K562 (cell line): ENCODE results near the gene PRDX4. TPM values are rescaled to one million over a fixed set of nuclear protein-coding genes. Genes with fewer than 3 reads are reported as not detected.

Experiments used
- ATAC-seq: fragments of 200-7000 bp; cut with Tn5 transposase; 3 replicates; pipeline ENCODE4 v1.9.1; 2020; ENCODE audit warnings: moderate library complexity
- BruUV-seq: library from RNA; stranded (reverse); fragments of 400-500 nt; replicated peaks from 2 replicates; lab custom pipeline; 2021; lab: Mats Ljungman, UMichigan
- CTCF ChIA-PET: fragments of 300-600 bp; formaldehyde crosslinking; extraction: SDS; loops from one replicate; lab custom pipeline; 2021; ENCODE audit warnings: low intra/inter-chr PET ratio; lab: Yijun Ruan, JAX
- POLR2A ChIA-PET: fragments of 300-600, 350-650 bp; sonication (Branson Sonifier 250); formaldehyde crosslinking; extraction: SDS; loops from one replicate; lab custom pipeline; 2021; ENCODE audit warnings: antibody characterized with exemption, inconsistent platforms; lab: Yijun Ruan, JAX
- DNase-seq, 4 experiments: peaks; one replicate each; pipeline versions ENCODE4 v3.0.0 to v3.0.0-alpha.2; 2011 to 2018; ENCODE audit warnings: low spot score in 3 of 4, mixed read lengths in 3 of 4; ENCODE audit errors: extremely low read depth in 1 of 4
- FAIRE-seq: peaks from 2 replicates; lab custom pipeline; 2011; peaks lifted over from hg19 to GRCh38; lab: Jason Lieb, UNC
- H2AFZ ChIP-seq: 2 replicates; pipeline ENCODE4 v1.6.0; 2011; ENCODE audit warnings: low read depth, low read length, control low read depth, inconsistent platforms
- H3K27ac ChIP-seq: fragments of 200-600 bp; 3 replicates; pipeline ENCODE4 v1.8.0; 2011; ENCODE audit warnings: low read depth, mild to moderate bottlenecking, control low read depth, inconsistent platforms, low read length, moderate library complexity, mixed read lengths; ENCODE audit errors: extremely low read depth
- H3K27me3 ChIP-seq, 2 experiments: fragments of 300-600 bp in 1 of 2; 2 replicates in 1 of 2; 3 replicates in 1 of 2; pipeline versions ENCODE4 v1.6.0 to v1.8.0; 2011; ENCODE audit warnings: inconsistent platforms in 2 of 2, low read length in 2 of 2, mild to moderate bottlenecking in 1 of 2, mixed read lengths in 1 of 2, moderate library complexity in 1 of 2; ENCODE audit not compliant: control insufficient read depth in 2 of 2, insufficient read depth in 2 of 2
- H3K36me3 ChIP-seq: fragments of 300-600 bp; 3 replicates; pipeline ENCODE4 v1.8.0; 2011; ENCODE audit warnings: mild to moderate bottlenecking, low read length, inconsistent platforms; ENCODE audit not compliant: control insufficient read depth, insufficient read depth
- H3K4me1 ChIP-seq, 2 experiments: fragments of 200-600 bp in 1 of 2; replicated peaks in 1 of 2; 2 replicates in 1 of 2; 3 replicates in 1 of 2; pipeline versions ENCODE4 v1.5.1 to v1.8.0; 2011; ENCODE audit warnings: inconsistent platforms in 2 of 2, low read length in 2 of 2, mild to moderate bottlenecking in 1 of 2, mixed read lengths in 1 of 2, moderate library complexity in 1 of 2; ENCODE audit not compliant: control insufficient read depth in 2 of 2, insufficient read depth in 2 of 2
- H3K4me2 ChIP-seq: 2 replicates; pipeline ENCODE4 v1.6.1; 2011; ENCODE audit warnings: low read length, control low read depth, inconsistent platforms, mixed read lengths; ENCODE audit not compliant: insufficient read depth
- H3K4me3 ChIP-seq: fragments of 200-600 bp; sonication (generic), shearing (Covaris generic); 2 replicates; pipeline ENCODE4 v1.5.1; 2016; ENCODE audit warnings: control low read depth, inconsistent platforms
- H3K79me2 ChIP-seq: fragments of 200-600 bp; 3 replicates; pipeline ENCODE4 v1.8.0; 2011; ENCODE audit warnings: low read length, inconsistent platforms; ENCODE audit not compliant: control insufficient read depth, insufficient read depth
- H3K9ac ChIP-seq, 2 experiments: 2 replicates each; pipeline versions ENCODE4 v1.6.0 to v1.6.1; 2011; ENCODE audit warnings: low read depth in 2 of 2, low read length in 2 of 2, control low read depth in 1 of 2, inconsistent platforms in 1 of 2, mild to moderate bottlenecking in 1 of 2, mixed read lengths in 1 of 2; ENCODE audit not compliant: insufficient read depth in 1 of 2
- H3K9me1 ChIP-seq: one replicate; pipeline ENCODE4 v1.6.0; 2011; ENCODE audit warnings: inconsistent platforms, mild to moderate bottlenecking, low read length, moderate library complexity; ENCODE audit not compliant: control insufficient read depth, insufficient read depth
- H3K9me3 ChIP-seq: replicated peaks from 2 replicates; pipeline ENCODE4 v1.5.1; 2011; ENCODE audit warnings: low read depth, low read length, inconsistent platforms; ENCODE audit not compliant: control insufficient read depth, insufficient read depth
- H4K20me1 ChIP-seq: replicated peaks from 2 replicates; pipeline ENCODE4 v1.6.1; 2011; ENCODE audit warnings: low read length, inconsistent platforms, mixed read lengths; ENCODE audit not compliant: control insufficient read depth, insufficient read depth
- ARID1B ChIP-seq: fragments of 450-650 bp; IDR thresholded peaks from 2 replicates; pipeline ENCODE4 v1.6.1; 2016; ENCODE audit warnings: antibody characterized with exemption, mild to moderate bottlenecking, inconsistent platforms
- CBFA2T3 ChIP-seq: fragments of 450-650 bp; IDR thresholded peaks from 2 replicates; pipeline ENCODE4 v1.6.1; 2017
- CC2D1A ChIP-seq: fragments of 450-650 bp; IDR thresholded peaks from 2 replicates; pipeline ENCODE4 v1.6.1; 2017; ENCODE audit warnings: mild to moderate bottlenecking
- CREM ChIP-seq: IDR thresholded peaks from 2 replicates; pipeline ENCODE4 v1.6.1; 2014; ENCODE audit warnings: antibody characterized with exemption, low read depth
- CTCF ChIP-seq, 3 experiments: IDR thresholded peaks in 2 of 3; conservative IDR thresholded peaks in 1 of 3; 2 replicates each; pipeline ENCODE4 v1.5.1; 2011 to 2012; ENCODE audit warnings: low read length in 3 of 3, mild to moderate bottlenecking in 3 of 3, control low read depth in 2 of 3, improper control_type of control experiment in 1 of 3, inconsistent platforms in 1 of 3, low read depth in 1 of 3, mixed read lengths in 1 of 3, moderate library complexity in 1 of 3; ENCODE audit not compliant: insufficient read depth in 2 of 3
- DPF2 ChIP-seq: fragments of 450-650 bp; IDR thresholded peaks from 2 replicates; pipeline ENCODE4 v1.6.1; 2016
- EP300 ChIP-seq: IDR thresholded peaks from 2 replicates; pipeline ENCODE4 v1.6.1; 2012; ENCODE audit warnings: low read length, improper control_type of control experiment
- MAZ ChIP-seq, 2 experiments: fragments of 450-650 bp in 1 of 2; sonication (generic) in 1 of 2; formaldehyde crosslinking; IDR thresholded peaks in 1 of 2; conservative IDR thresholded peaks in 1 of 2; 2 replicates each; pipeline versions ENCODE4 v1.4.0 to v1.5.0; 2020; ENCODE audit warnings: mild to moderate bottlenecking in 1 of 2, missing genetic modification reagents in 1 of 2
- MTA3 ChIP-seq: fragments of 450-650 bp; formaldehyde crosslinking; IDR thresholded peaks from 2 replicates; pipeline ENCODE4 v1.6.1; 2017; ENCODE audit warnings: mild to moderate bottlenecking, borderline replicate concordance
- NCOR1 ChIP-seq: fragments of 450-650 bp; IDR thresholded peaks from 2 replicates; pipeline ENCODE4 v1.6.1; 2016; ENCODE audit warnings: mild to moderate bottlenecking, moderate library complexity
- NFIC ChIP-seq: fragments of 450-650 bp; IDR thresholded peaks from 2 replicates; pipeline ENCODE4 v1.6.1; 2017; ENCODE audit warnings: mild to moderate bottlenecking, inconsistent platforms
- PML ChIP-seq: IDR thresholded peaks from 2 replicates; pipeline ENCODE4 v1.6.1; 2012; ENCODE audit warnings: low read length, inconsistent platforms
- POLR2AphosphoS5 ChIP-seq: IDR thresholded peaks from 2 replicates; pipeline ENCODE4 v1.6.1; 2011; ENCODE audit warnings: mild to moderate bottlenecking, low read depth, low read length, moderate library complexity; ENCODE audit not compliant: control insufficient read depth, insufficient read depth
- PYGO2 ChIP-seq: fragments of 450-650 bp; IDR thresholded peaks from 2 replicates; pipeline ENCODE4 v1.6.1; 2016; ENCODE audit warnings: mild to moderate bottlenecking, missing genetic modification characterization, moderate library complexity, missing compliant biosample characterization
- SMC3 ChIP-seq: conservative IDR thresholded peaks from 2 replicates; pipeline ENCODE4 v1.6.1; 2011; ENCODE audit warnings: low read depth, low read length, improper control_type of control experiment; ENCODE audit not compliant: insufficient read depth
- SOX6 ChIP-seq: fragments of 450-650 bp; IDR thresholded peaks from 2 replicates; pipeline ENCODE4 v1.6.1; 2014; ENCODE audit warnings: mild to moderate bottlenecking
- ZBTB33 ChIP-seq: sonication (generic); formaldehyde crosslinking; IDR thresholded peaks from 2 replicates; pipeline ENCODE4 v1.8.1; 2023; ENCODE audit warnings: mild to moderate bottlenecking, missing genetic modification reagents
- ZNF316 ChIP-seq: fragments of 450-650 bp; IDR thresholded peaks from 2 replicates; pipeline ENCODE4 v1.6.1; 2016
- WGBS: fragments of 100-300 bp; shearing (Covaris generic); methylation state at CpG from one replicate; pipeline ENCODE4 v1.1.6; 2016; ENCODE audit warnings: low coverage, mixed read lengths; ENCODE audit not compliant: insufficient coverage; ENCODE audit errors: missing lambda C conversion rate; 5-methylcytosine and 5-hydroxymethylcytosine counted together
- in situ Hi-C: fragments of 300-500 bp; cut with MboI; formaldehyde crosslinking; loops from 4 replicates; pipeline ENCODE4 v1.15.0; 2018; ENCODE audit warnings: inconsistent platforms, mixed read lengths
- intact Hi-C: fragments of 100-400 bp; cut with micrococcal nuclease; formaldehyde crosslinking; loops from 2 replicates; pipeline ENCODE4 v1.14.2; 2022
- polyA plus RNA-seq, 8 experiments: library from polyadenylated mRNA; depleted of rRNA in 4 of 8; stranded (reverse) in 5 of 8; unstranded in 3 of 8; fragments of >200 nt; fragmentation: Nextera tagmentation in 2 of 8; fragmentation: Illumina TruSeq in 1 of 8; extraction: Ambion mirVana in 2 of 8; extraction: Trizol in 1 of 8; gene quantifications; 2 replicates each; pipeline versions ENCODE4 v1.2.1 to v1.2.3, GENCODE V29; 2011 to 2014; ENCODE audit warnings: inconsistent platforms in 1 of 8, missing spikeins in 1 of 8
- total RNA-seq, 7 experiments: library from RNA; depleted of rRNA in 6 of 7; stranded (reverse); fragments of >200 nt in 6 of 7; fragmentation: Illumina TruSeq in 2 of 7; extraction: Trizol in 2 of 7; gene quantifications; 2 replicates each; pipeline versions ENCODE4 v1.2.1 to v1.2.3, GENCODE V29; 2011 to 2021; ENCODE audit warnings: low replicate concordance in 1 of 7

PRDX4 gene
- total and polyA plus RNA-seq, 9 of the 15 experiments (the other 6 are each of a cell fraction or from before 2014, with no cell fraction given) = 28.6 to 253 (median 153) TPM

- TF ChIP-seq CTCF (IDR thresholded peaks at IDR 0.05 in 2 of 3, conservative IDR thresholded peaks at IDR 0.05 in 1 of 3; ENCODE audit: insufficient read depth in 2 of 3, low read depth in 1 of 3, low read length in 3 of 3) = peak in 2 of 3 experiments; percentile 67 to 72; a peak in 4 of 6 replicates
- 0 out of 4 replicates have a peak, but pooled peaks of 1 of the 2 experiments have one; percentile 49 for TF ChIP-seq MAZ (CRISPR knock-in tag; conservative IDR thresholded peaks at IDR 0.05 in 1 of 2, IDR thresholded peaks at IDR 0.05 in 1 of 2)
- peak; percentile 65 for TF ChIP-seq SMC3
Observed at GRCh38 chrX:23694606-23695005, 27.3 kb downstream of the PRDX4 start (continued).

DNA sequence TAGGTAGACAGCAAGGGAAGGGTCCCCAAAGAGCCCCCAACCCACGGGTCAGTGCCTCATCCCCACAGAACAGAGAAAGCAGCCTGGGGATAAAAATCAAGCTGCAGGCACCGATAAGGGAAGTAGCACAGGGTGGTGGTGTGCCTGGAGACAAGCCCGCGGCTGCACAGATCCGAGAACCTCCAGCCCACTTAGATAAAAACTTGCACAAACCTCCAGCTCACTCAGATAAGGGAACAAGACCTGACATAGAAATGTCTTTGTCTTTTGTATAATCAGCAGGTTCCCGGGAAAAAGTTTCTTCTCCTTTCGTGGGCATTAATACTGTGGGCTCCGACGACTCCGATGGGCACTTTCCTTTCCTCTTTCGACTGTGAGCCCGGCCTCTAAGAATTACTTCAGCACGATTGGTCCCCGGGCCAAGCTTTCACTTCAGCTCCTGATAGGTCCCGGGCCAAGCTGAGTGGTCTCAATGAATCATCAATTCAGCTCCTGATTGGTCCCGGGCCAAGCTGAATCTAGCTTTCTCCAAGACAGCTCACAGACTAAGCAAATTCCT, 32.4 kb downstream of the PRDX4 start:
- peaks cover 21% of the 10 kb centered on the region; the same call in 1 of the 3 replicates for H3K36me3 ChIP-seq
- H3K4me3 ChIP-seq = peak overlapping the region; percentile 9; the same call in 1 of the 2 replicates
- no TSS peak for BruUV-seq
- H3K9me1 ChIP-seq = no peaks in the 10 kb centered on the region
- 1% methylated on average over 16 of the region's 16 CpGs for WGBS
- peak overlapping the region; percentile 4; the same call in 1 of the 3 replicates for H3K27ac ChIP-seq
- ChIA-PET CTCF (interaction anchor here (1.1 kb wide), 1 partner anchor 203 kb away, joined by 4 read pairs; no protein-coding TSS in a partner anchor), POLR2A (interaction anchor here (0.6 to 1.2 kb wide), 5 partner anchors 33 to 306 kb away, joined by 3 to 9 read pairs (median 4); partner anchors contain the start of genes ACOT9, PRDX4 and SAT1)
- no peaks in the 10 kb centered on the region for H3K79me2 ChIP-seq
- peak; percentile 94 for ATAC-seq
- H2AFZ ChIP-seq = 0 out of 2 replicates have a peak overlapping the region, but pooled peaks have one; percentile 22
- intact Hi-C loops = loop anchor here (2.0 to 10.0 kb wide), 2 partner anchors 43 to 355 kb away; partner anchors contain the start of genes ACOT9 and EIF2S3
- H4K20me1 ChIP-seq = no peaks in the 10 kb centered on the region
- H3K4me2 ChIP-seq = peak overlapping the region; percentile 63
- no peaks in the 10 kb centered on the region for H3K9me3 ChIP-seq
- in situ Hi-C loops = loop anchor here (10.0 kb wide), 1 partner anchor 355 kb away; the partner anchor contains the start of gene EIF2S3
- H3K27me3 ChIP-seq = no peaks in the 10 kb centered on the region
- DNase-seq = peak; percentile 56 to 77 (median 69)
- peak; percentile 60 for FAIRE-seq
- peak overlapping the region in 1 of 2 experiments; percentile 42; a peak in 1 of 4 replicates for H3K9ac ChIP-seq
- peaks cover 4 to 8% of the 10 kb centered on the region in 2 experiments; a peak in 3 of 5 replicates for H3K4me1 ChIP-seq
- TF ChIP-seq CC2D1A (peak; percentile 79; the same call in 1 of the 2 replicates), EP300 (peak; percentile 59), ZBTB33 (CRISPR knock-in tag) (no peak), CREM (0 out of 2 replicates have a peak, but pooled peaks have one; percentile 28), DPF2 (peak; percentile 84), ZNF316 (peak; percentile 40; the same call in 1 of the 2 replicates), PML (peak; percentile 91), NFIC (peak; percentile 78), POLR2AphosphoS5 (peak; percentile 85), NCOR1 (peak; percentile 88), CBFA2T3 (peak; percentile 95), PYGO2 (tag) (peak; percentile 34; the same call in 1 of the 2 replicates), ARID1B (peak; percentile 95), MTA3 (peak; percentile 52; the same call in 1 of the 2 replicates), SOX6 (peak; percentile 92)
